Left renal cortex interstitium (tissue), 4 donors: Measurements from ENCODE around the gene HOXA2. TPM values are rescaled to one million over a fixed set of nuclear protein-coding genes. Genes with fewer than 3 reads are reported as not detected.

Experiments
- DNase-seq, 4 donors: peaks; one replicate each; pipeline ENCODE4 v3.0.0-alpha.2; 2013; ENCODE audit warnings: low read depth in 4 of 4, low spot score in 2 of 4, missing footprints in 1 of 4
- polyA plus RNA-seq, 4 donors: library from polyadenylated mRNA; unstranded; fragments of 120-200 nt; gene quantifications; one replicate each; pipeline ENCODE4 v1.2.1, GENCODE V29; 2013; ENCODE audit not compliant: insufficient read length in 4 of 4

HOXA2 gene
- polyA plus RNA-seq = 10 to 100 TPM in 2 of 4 donors, 1 to 10 TPM in 2; 6.5 to 13.6 (median 10.5) TPM

DNA sequence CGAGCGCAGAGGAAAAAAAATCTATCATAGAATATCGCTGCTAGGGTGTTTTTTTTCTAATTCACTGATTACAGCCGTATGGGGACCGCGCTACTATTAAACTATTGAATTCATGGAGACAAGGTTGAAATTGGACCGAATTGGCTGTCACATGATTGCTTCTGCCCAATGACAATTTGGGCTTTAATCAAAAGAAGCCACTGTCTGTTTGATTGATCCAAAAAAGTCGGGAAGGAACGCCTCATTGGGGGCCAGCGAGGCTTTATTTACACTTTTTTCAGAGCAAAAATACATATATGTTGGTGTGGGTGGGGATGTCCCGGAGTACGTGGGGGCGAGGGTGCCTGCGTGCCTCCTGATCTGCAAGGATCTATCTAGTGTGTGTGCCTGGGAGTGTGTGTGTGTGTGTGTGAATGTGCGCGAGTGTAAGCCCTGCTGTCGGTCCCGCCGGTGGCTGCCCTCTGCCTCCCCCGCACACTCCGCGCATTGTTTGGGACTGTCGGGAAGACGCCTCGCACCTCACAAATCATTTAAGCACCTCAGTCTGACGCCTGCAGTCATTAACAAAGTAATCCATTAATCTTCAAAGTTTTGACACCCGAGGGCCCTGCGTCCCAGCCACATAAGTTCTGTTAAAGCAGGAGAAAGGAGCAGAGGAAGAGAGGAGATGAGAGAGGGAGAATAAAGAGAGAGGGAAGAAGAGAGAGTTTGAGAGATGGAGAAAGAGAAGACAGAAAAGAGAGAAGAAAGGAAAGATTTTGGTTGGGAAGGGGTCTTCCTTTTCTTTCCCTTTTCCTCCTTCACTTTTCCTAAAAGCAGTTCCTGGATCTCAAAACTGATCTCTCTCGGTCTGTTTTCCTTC lies at the start of gene HOXA2:
Gene HOXA2, minus strand, starts transcription at position 103 of the 862 bp plus-strand sequence. CDS start 183 bp downstream, outside the sequence.
- DNase-seq = peak in 3 of 4 donors; percentile 67 to 81 (median 73)

DNA sequence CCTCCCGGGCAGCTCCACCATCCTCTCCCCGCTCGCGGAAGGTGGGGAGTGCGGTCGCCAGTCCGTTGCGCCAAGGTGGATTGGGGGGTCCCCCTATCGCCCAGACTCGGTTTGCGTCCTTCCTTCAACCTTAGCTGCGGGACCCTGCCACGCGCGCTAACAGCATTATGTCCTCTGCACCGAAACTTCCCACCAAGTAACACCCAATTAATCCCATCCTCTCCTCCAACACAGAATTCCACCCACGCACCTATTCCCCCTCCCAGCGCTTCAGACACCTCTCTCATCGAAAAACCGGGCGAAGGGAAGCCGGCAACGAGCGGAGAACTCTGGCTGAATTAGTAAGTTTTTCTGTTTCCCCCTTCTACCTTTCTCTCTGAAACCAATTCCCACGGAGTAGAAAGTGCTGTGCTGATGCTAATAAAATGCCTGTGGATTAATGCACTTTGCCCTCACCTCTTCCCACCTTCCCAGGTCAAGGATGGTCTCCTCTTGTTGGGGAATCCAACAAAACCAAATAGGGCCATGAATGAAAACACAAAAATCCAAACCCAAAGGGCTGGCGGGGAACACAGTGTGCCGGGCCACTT lies 49.0 kb upstream of the HOXA2 start:
- DNase-seq = no peak

DNA sequence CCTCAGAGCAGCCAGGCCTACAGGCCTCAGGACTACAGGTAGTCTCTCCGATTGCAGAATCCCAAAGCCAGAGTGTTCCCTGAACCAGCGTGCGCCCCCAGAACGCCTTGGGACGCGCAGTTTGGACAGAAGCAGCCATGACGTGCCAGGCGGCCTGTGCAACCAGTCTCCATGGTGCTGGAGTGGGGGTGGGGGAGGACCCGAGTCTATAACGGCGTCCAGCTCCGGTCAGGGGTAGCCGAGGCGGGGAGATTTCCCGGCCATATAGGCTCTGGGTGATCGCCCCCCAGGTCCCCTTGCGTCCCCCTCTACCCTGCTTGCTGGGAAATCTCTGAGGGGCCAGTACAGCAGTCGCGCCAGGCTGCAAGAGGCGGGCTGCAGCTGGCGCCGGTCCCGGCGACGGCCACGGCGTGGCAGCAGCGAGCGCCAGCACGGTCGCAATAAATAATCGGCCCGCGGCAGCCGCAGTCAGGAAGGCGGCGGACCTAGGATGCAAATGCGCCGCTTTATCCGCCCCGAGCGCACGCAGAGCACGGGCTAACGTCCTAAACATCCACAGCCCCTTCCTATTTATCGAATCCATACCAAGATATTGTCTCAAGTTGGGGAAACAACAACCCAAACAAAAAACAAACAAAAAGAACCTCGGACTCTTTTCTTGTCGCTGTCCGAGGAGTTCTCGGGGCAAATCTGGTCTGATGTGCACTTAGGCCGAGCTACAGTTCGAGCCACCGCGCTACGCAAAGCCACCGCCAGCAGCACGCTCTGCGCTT lies 48.3 kb upstream of the HOXA2 start:
- no peak for DNase-seq

GRCh38 chr7:27149842-27150567 lies 47.5 kb upstream of the HOXA2 start:
- DNase-seq = no peak

DNA sequence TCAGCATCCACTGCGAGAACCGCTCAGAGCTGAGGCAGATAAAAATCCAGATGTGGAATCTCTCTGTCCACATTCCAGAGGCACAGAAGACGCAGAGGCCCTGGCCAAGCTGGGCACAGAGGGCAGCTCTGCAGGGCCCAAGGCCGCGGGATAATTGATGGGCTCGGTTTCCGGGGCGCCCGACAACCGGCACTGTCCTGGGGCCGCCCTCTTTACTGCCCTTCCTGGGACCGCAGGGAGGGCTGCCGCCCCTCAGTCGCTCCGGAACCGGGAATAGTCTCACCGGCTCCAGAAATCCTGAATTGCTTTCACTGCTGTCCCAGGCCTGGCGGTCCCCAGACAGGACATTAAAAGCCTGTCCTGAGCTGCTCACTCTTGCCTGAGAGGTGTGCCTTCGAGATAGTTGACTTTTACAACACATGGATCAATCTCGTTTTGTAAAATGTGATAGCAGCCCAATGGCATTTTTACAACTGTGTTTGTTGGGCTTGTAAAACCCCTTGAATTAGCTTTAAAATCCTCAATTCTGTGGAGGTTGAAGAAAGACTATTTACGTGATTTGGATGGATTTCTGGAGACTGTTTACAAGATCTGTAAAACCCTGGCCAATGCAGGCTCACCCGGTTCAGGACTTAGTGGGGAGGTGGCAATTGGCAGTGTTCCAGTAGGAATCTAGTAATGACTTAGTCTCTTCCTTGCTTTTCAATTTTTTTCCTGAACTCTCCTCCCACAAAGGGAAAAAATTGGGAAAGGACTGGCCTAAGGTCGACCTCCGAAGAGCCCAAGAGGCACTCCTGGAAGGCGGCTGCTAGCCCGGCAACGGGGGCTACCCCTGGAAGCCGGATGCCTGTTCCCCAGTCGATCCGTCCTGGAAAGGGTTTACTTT lies 46.5 kb upstream of the HOXA2 start:
- DNase-seq = no peak

- DNase-seq = no peak
These were observed 45.7 kb upstream of the HOXA2 start for GRCh38 chr7:27148031-27148755.

DNA sequence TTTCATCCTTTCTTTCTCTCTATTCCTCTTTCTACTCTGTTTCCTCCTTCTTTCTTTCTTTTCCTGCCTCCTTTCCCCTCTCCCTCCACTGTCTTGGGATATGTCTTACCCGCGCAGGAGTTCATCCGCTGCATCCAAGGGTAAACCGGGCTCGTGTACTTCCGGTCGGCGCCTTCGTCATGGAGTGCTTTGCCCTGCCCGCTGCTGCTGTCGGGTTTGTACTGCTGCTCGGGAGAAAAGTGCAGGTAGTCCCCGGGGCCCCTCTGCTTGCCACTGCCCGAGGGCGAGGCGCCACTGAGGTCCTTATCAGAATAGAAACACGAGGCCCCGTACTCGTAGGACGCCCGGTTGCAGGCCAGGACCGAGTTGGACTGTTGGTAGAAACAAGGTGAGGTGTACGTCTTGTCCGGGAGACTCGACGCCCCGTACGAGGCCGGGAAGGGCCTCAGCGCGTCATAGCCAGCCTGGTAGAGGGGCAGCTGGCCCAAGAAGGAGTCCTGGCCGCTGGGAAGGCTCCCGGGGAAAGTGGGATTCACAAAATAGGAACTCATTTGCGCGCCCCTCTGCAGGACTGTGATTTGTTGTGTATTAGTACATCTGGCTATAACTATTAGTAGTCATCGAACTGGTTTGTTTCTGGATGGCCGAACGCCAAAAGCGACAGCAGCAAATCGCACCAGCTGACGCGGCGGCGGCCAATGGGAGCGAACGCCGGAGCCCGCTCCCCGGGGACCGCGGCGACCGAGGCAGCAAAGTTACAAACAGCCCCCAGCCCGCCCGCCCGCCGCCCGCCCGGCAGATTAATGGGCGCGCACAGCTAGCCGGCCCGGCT lies 44.9 kb upstream of the HOXA2 start, which contains the start of gene HOXA6:
Gene HOXA6, minus strand, starts transcription at position 576 of the 832 bp plus-strand sequence. Its CDS starts 25 bp downstream, at position 551.
- no peak for DNase-seq

DNA sequence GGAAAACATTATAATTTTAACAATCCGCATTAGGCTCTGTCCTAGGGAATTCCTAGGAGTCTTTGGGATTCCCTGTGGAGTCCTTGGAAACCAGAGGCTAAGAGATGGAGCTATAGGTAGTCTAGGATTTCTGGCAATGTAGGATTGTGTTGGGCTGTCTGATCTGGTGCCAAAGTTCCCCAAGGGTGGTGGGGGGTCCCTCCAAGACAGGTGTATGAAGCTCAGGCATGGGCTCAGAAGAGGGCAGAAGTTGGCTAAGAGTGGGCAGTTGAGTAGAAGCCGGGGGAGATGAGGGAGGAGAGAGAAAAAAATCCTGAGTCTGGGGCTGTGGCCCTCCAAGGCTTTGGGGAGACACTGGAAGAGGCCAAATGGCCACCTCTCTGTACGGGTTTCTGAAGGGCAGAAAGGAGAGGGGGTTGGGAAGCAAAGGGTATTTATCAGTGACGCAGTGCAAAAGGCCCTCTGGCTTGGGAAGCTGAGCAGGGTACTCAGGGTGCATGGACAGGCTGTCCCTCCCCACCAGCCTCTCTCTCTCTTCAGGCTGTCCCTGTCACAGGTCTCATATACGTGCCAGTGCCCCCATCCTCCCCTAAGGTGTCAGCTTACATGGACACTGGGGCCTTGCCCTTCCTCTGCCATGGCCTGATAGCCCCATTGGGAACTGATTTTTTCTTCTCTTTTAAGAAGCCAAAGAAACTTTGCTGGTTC lies 44.2 kb upstream of the HOXA2 start:
- no peak for DNase-seq

GRCh38 chr7:27145914-27146412 lies 43.5 kb upstream of the HOXA2 start:
- no peak for DNase-seq

DNA sequence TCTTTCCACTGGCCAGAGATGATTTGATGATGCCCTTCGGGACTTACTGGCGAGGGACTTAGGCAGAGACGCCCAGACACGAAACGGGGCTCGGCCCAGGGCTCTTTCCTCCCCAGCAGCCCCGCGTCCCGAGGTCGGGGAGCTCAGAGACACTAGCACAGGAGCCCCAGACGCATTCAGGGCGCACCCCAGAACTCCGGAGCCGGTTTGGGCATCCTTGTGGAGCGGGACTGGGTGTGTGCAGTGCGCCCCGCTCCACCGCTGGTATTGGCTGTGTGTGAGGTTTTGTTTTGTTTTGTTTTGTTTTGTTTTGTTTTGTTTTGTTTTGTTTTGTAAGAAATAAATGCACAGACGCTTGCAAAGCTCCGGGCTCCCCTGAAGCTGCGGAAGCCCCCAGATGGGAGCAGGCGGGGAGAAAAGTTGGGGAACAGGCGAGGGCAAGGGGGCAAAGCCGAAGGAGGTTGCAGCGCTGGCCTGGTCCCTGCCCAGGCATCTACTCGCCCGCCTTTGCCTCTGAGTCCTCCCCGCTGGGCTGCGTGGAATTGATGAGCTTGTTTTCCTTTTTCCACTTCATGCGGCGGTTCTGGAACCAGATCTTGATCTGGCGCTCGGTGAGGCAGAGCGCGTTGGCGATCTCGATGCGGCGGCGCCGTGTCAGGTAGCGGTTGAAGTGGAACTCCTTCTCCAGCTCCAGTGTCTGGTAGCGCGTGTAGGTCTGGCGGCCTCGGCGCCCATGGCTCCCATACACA lies 42.9 kb upstream of the HOXA2 start:
- DNase-seq = no peak

- no peak for DNase-seq
These were observed 42.3 kb upstream of the HOXA2 start for GRCh38 chr7:27144781-27145164.

DNA sequence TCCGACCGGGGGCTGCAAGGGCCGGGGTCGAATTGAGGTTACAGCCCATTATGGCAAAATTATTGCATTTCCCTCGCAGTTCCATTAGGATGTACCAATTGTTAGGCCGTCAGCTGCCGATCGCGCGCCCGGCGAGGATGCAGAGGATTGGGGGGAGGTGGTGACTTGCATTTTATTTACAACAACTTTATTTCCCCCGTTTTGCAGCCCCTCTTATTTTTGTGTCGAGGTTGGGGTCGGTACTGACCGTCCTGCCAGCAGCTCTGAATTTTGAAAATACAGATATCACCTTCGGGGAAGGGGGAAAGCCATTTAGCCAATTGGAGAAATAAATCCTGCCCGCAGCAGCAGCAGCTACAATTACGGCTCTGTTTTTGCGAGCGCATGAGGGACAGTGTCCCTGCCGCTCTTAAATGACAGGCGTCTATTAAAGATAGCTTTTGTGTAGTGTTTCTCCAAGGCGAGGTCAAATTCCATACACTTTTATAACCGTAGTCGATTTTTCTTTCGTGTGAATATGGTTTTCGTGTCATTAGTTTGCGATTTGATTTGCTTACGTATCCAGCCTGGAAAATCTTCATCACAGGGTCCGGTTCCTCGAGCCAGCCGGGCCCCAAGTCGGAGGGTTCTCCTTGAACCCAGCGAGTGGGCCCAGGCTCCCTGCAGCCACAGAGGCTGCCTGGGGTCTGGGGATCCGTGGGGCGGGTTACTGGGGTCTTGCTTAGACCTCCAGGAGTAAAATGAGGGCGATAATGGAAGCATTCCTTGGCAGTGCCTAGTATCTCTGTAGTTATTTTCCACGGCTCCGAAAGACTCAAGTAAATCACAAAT lies 41.7 kb upstream of the HOXA2 start:
- no peak for DNase-seq

- DNase-seq = peak in 1 of 4 donors; percentile 88
These were observed 40.8 kb upstream of the HOXA2 start, which contains the start of gene HOXA5 for GRCh38 chr7:27143023-27143949. Gene HOXA5 (minus strand): TSS chr7:27143681. CDS start chr7:27143607, 74 bp downstream.

DNA sequence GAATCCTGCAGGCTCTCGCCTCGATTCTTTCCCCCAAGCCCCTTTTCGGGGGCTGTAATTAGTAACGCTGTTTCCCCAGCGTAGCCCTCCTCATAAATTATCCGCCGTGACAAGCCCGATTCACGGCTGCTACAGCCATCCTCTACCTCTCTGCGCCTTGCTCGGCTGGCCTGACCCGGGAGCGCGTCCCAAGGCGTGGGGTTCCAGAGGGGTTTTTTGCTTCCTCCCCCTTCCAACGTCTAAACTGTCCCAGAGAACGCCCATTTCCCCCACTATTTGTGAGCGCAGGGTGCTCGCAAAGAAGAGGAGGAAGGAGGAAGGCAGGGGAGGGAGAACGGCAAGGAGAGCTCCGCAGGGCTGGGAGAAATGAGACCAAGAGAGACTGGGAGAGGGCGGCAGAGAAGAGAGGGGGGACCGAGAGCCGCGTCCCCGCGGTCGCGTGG lies 40.1 kb upstream of the HOXA2 start:
- no peak for DNase-seq
